D721Med (cell line): ENCODE results near the gene CLEC2L.

ENCODE experiments used
- DNase-seq: peaks from one replicate; pipeline ENCODE4 v3.0.0; 2011; ENCODE audit warnings: low spot score; ENCODE audit not compliant: insufficient read length
- FAIRE-seq: peaks from 2 replicates; lab custom pipeline; 2011; peaks lifted over from hg19 to GRCh38; lab: Jason Lieb, UNC
- CTCF ChIP-seq: IDR thresholded peaks from 2 replicates; pipeline ENCODE4 v1.5.1; 2012; ENCODE audit warnings: mild to moderate bottlenecking, control low read depth; ENCODE audit not compliant: insufficient read depth; ENCODE audit errors: missing control alignments

Gene CLEC2L

DNA sequence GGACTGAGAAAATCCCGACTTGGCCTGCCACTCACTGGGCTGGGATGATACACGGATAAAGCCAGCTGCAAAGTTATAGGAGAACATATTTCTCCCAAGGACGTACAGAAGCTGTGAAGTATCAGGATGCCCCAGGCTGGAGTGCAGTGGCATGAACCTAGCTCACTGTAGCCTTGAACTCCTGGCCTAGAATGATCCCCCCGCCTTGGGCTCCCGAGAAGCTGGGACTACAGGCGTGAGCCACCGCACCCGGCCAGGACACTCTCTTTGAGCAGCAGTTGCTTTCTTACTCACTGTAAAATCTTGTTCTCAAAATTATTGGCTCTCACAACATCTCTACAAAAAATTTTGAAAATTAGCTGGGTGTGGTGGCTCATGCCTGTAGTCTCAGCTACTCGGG lies 50.4 kb downstream of the CLEC2L start:
- DNase-seq = no peak
- no peak for TF ChIP-seq CTCF
- no peak for FAIRE-seq

GRCh38 chr7:139574618-139575337 lies 51.3 kb downstream of the CLEC2L start:
- FAIRE-seq (no peak), DNase-seq (no peak)
- no peak for TF ChIP-seq CTCF

DNA sequence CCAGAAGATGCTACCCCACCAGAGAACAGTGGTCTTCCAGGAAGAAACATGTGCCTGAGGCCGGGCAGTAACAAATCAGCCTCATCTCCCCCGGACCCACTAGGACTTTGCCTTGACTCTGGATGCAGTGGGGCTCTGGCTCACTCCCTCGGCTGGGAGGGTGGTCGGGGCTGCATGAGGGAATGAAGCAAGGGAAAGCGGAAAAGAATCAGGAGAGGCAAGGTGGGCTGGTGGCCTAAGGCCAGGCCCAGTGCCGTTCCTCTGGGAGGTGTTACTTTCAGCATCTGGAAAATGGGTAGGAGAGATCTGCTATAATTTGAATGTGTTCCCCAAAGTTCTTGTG lies 51.8 kb downstream of the CLEC2L start:
- no peak for FAIRE-seq
- no peak for TF ChIP-seq CTCF

DNA sequence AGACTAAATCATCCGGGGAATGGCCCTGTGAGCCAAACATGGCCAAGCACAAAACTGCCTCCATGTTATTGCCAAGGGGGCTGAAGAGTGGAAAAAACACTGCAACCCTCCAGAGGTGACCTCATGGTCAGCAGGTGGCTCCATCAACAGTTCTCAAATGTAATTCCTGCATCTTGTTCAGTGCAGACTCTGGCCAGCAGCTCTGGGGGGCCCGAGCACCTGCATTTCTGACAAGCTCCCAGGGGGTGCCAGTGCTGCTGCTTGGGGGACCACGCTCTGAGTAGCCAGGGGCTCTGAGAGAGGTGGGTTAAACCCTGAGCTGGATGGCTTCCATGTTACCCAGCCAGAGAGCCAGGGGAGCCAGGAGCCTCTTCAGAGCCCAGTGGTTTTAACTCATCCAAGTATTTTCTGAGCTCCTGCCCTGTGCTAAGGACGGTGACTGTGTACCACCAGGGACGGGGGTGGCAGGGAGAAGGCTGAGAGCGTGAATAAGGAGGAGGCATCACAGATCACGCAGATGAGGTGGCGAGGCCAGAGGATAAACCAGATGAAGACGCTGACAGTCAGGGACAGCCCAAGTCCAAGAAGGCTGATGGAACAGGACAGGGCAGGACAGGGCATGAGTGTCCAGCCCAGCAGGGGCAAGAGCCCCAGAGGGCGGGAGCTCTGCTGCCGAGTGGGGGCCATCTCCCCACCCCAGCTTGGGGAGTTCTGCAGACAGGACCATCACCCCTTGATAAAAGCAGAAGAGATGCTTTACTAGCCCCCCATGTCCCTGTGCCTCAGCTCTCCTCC lies 52.9 kb downstream of the CLEC2L start:
- no peak for TF ChIP-seq CTCF
- no peak for FAIRE-seq
- DNase-seq = no peak

More for the DNA sequence above, 51.8 kb downstream of the CLEC2L start:
- no peak for DNase-seq

GRCh38 chr7:139580435-139580834 lies 57.0 kb downstream of the CLEC2L start:
- no peak for DNase-seq
- no peak for FAIRE-seq
- no peak for TF ChIP-seq CTCF

GRCh38 chr7:139582130-139582650 lies 58.7 kb downstream of the CLEC2L start:
- DNase-seq (no peak), FAIRE-seq (no peak)
- TF ChIP-seq CTCF = no peak

DNA sequence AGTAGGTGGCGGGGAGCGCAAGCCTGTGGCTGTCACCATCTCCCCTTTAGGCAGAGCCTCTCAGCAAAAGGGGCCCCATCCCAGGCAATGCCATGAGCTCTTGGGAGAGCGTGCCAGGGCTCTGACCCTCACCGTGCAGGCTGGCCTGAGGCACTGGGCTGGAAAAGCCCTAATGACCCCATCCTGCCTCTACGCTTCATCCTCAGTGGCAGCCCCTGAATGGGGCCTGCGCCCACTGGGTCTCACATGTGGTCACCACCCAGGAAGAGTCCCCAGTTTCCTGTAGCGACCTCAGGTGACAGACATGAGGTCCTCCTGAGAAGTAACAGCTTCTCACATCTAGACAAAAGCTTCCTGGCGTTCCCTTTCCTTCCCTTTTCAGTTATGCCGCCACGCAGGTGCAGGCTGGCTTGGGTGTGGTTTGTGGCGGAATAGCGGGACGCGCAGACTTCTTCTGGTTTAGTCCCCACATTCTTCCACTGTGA lies 59.2 kb downstream of the CLEC2L start:
- DNase-seq = no peak
- no peak for FAIRE-seq

More for the DNA sequence above, 59.2 kb downstream of the CLEC2L start:
- no peak for TF ChIP-seq CTCF
